GM13977 (cell line): ENCODE data around the gene PLEKHH1.
A peak's percentile ranks its signal among the peaks of the same experiment; 100 is the strongest.

Experiments
- DNase-seq: peaks from one replicate; pipeline ENCODE4 v3.0.0; 2012; ENCODE audit warnings: low spot score
- in situ Hi-C: fragments of 300-500 bp; cut with MboI; formaldehyde crosslinking; loops from one replicate; pipeline ENCODE4 v1.12.0; 2022; ENCODE audit warnings: low sequenced_read_pairs, low pct_unique_long_range_greater_than_20kb, mixed read lengths, inconsistent platforms; ENCODE audit not compliant: unreplicated experiment
- TF ChIP-seq, protein P1 (sequence below): IDR thresholded peaks from 2 replicates; pipeline ENCODE4 v1.5.1; 2012; ENCODE audit warnings: mild to moderate bottlenecking, control low read depth; ENCODE audit not compliant: insufficient read depth; ENCODE audit errors: extremely low read depth, missing control alignments

The PLEKHH1 gene

DNA sequence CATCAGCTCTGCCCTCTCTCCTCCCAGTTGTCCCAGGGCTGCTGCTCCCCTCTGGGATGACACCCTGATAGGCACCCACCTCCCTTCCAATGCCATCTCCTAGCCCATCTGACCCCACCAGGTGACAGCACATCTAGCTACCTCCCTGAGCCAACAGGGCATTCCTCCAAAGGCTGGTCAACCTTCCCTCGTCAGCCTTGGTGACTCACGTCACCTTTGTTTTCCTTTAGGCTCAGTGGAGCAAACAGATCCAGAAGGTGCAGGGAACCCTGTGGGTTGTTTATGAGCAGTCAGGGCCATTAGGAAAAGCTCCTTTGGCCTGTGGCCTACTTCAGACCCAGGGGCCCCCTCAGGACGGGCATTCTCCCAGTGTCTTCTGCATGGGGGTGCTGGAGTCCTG lies 34.6 kb downstream of the PLEKHH1 start:
- in situ Hi-C loops: loop anchor here (10.0 kb wide), 1 partner anchor 143 kb away; no protein-coding TSS in a partner anchor
- TF ChIP-seq, protein P1, sequence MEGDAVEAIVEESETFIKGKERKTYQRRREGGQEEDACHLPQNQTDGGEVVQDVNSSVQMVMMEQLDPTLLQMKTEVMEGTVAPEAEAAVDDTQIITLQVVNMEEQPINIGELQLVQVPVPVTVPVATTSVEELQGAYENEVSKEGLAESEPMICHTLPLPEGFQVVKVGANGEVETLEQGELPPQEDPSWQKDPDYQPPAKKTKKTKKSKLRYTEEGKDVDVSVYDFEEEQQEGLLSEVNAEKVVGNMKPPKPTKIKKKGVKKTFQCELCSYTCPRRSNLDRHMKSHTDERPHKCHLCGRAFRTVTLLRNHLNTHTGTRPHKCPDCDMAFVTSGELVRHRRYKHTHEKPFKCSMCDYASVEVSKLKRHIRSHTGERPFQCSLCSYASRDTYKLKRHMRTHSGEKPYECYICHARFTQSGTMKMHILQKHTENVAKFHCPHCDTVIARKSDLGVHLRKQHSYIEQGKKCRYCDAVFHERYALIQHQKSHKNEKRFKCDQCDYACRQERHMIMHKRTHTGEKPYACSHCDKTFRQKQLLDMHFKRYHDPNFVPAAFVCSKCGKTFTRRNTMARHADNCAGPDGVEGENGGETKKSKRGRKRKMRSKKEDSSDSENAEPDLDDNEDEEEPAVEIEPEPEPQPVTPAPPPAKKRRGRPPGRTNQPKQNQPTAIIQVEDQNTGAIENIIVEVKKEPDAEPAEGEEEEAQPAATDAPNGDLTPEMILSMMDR: no peak
- no peak for DNase-seq

DNA sequence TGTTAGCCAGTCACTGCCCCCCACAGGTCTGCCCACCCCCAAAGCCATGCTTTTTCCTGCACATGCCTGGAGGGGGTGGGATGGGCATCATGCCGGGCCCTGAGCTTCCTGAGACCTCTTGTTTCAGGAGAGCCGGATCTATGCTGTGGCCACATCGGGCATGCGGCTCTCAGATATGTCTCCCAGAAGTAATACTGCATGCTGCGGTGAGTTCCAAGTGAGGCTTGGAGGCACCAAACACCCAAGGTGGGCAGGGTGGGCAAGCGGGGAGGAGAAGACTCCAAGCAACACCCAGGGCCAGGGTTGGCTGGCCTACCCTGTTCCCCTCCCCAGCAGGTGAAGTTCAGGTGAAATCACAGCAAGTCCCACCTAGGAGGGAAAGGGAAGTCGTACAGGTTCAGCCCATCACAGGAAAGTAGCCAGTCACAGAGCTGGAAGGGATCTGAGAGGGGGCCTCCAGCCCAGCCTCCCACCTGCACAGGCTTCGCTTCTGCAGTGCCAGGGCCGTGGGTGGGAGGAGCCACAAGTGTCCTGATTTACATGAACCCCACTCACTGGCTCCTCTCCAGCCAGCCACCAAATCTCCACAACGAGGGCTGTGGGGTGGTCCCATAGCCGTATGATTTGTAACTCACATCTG lies 36.0 kb downstream of the PLEKHH1 start:
- TF ChIP-seq, protein P1: no peak
- in situ Hi-C loops: loop anchor here (10.0 kb wide), 1 partner anchor 144 kb away; no protein-coding TSS in a partner anchor
- DNase-seq: no peak

DNA sequence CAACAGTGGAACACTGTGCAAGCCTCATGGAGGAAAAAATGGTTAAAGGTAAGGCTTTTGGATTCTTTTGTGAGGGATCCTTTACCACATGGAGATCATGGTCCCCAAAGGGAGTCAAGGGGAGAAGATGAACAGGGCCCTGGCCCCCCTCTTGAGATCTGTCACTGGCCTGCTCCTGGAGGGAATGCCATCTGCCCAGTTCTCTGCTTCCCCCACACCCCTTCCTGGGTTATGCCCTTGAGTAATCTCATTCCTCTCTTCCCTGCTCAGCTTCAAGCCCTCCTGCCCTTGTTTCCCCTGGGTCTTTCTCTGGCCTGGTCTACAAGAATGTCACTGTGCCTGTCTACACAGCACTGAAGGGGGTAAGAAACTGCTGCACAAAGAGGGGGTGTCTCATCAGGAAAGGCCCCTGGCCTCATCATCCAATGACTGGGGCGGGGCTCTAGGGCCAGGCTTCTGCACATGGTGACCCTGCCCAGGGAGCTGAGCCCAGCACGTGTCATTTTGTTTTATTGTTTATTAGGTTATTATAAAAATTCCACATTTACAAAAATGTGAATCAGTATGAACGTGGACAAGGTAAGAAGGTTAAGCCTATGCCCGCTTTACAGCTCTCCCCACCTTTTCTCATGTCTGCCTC lies 36.7 kb downstream of the PLEKHH1 start:
- DNase-seq: no peak
- in situ Hi-C loops: loop anchor here (10.0 kb wide), 1 partner anchor 145 kb away; no protein-coding TSS in a partner anchor
- TF ChIP-seq, protein P1: no peak

DNA sequence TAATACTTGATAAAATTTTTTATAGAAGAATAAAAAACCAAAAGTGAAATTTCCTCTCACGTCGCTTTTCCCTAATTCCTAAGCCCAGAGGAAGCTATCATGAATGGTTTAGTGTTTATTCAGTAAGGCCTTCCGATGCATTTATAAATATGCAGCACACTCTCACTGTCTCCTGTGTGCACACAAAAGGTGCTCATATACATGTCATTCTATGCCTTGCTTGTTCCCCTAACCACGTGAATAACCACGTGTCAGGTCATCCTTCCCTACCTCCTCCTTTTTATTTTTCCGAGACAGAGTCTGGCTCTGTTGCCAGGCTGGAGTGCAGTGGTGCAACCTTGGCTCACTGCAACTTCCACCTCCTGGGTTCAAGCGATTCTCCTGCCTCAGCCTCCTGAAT lies 37.4 kb downstream of the PLEKHH1 start:
- in situ Hi-C loops: no loop called here
- TF ChIP-seq, protein P1: no peak
- DNase-seq: no peak

DNA sequence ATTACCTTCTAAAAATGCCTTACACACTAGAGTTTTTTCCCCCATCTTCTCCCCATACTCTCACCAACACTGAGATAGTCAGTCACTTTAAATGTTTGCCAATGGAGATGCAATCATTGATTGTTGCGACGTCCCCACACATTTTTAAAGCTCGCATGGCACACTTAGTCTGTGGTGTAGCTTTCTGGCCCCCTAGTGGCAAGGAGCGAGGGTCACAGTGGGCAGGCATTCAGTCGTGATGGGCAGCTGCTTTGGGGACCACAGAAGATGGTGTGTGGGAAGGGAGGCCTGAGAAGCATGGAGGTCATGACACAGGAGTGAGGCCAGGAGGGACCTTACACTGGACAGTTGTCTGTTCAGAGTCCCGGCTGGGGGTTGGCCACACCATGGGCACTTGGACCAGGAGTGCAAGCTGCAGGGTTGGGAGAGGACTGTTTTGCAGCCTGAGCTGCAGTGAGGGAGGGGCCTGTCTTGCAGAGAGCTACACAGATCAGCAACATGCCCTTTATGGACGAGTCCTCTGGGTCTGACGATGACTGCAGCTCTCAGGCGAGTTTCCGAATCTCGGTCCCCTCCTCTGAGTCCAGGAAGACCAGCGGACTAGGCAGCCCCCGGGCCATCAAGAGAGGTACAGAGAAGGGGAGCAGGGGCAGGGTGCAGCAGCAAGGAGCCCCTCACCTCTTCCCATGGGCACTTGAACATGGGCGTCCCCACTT lies 38.3 kb downstream of the PLEKHH1 start:
- DNase-seq: peak; percentile 81
- TF ChIP-seq, protein P1: peak; percentile 97
- in situ Hi-C loops: no loop called here

DNA sequence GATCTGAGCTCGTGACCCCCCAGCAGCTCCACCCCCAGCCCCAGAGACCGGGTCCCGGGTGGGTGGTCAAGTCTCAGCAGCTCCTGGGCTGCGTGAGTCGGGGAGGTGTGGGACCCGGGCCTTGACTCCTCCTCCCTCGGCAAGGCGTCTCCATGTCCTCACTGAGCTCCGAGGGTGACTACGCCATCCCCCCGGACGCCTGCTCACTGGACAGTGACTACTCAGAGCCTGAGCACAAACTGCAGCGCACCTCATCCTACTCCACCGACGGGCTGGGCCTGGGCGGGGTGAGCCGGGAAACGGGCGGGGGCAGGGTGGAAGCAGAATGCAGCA lies 38.9 kb downstream of the PLEKHH1 start:
- no peak for DNase-seq
- in situ Hi-C loops: no loop called here
- TF ChIP-seq, protein P1: no peak
